Kidney (tissue), 14 donors: ENCODE data around the gene LRRC52. TPM values are rescaled to one million over a fixed set of nuclear protein-coding genes. Genes with fewer than 3 reads are reported as not detected.
"Not testable (repeated sequence)": the region's sequence is repeated elsewhere in the genome, so short reads cannot be mapped to it uniquely, and the experiment has no call there.

Experiments
- DNase-seq, 5 donors: peaks; one replicate each; pipeline ENCODE4 v3.0.0-alpha.2; 2013 to 2020
- FAIRE-seq: peaks from 2 replicates; lab custom pipeline; 2012; peaks lifted over from hg19 to GRCh38; lab: Jason Lieb, UNC
- H3K27ac ChIP-seq, 2 donors: one replicate each; pipeline ENCODE4 v1.7.0; 2013; ENCODE audit warnings: low read depth in 2 of 2, low read length in 2 of 2, inconsistent platforms in 1 of 2
- H3K27me3 ChIP-seq: one replicate; pipeline ENCODE4 v1.7.1; 2013; ENCODE audit warnings: low read length, inconsistent platforms; ENCODE audit not compliant: control insufficient read depth, insufficient read depth
- H3K36me3 ChIP-seq, 3 donors: one replicate each; pipeline versions ENCODE4 v1.7.0 to v1.7.1; 2013; ENCODE audit warnings: low read length in 3 of 3, control low read depth in 1 of 3, inconsistent platforms in 1 of 3; ENCODE audit not compliant: insufficient read depth in 3 of 3, control insufficient read depth in 2 of 3
- H3K4me1 ChIP-seq, 3 donors: one replicate each; pipeline versions ENCODE4 v1.7.0 to v1.7.1; 2013; ENCODE audit warnings: low read length in 3 of 3, inconsistent platforms in 1 of 3, low read depth in 1 of 3; ENCODE audit not compliant: control insufficient read depth in 2 of 3, insufficient read depth in 2 of 3
- H3K4me3 ChIP-seq, 3 donors: one replicate each; pipeline versions ENCODE4 v1.7.0 to v1.8.1; 2013; ENCODE audit warnings: low read length in 3 of 3, control low read depth in 1 of 3, inconsistent platforms in 1 of 3
- H3K9ac ChIP-seq, 3 donors: one replicate each; pipeline versions ENCODE4 v1.7.0 to v1.7.1; 2013; ENCODE audit warnings: low read length in 3 of 3, control low read depth in 1 of 3, inconsistent platforms in 1 of 3
- H3K9me3 ChIP-seq, 3 donors: one replicate each; pipeline versions ENCODE4 v1.7.0 to v1.7.1; 2013; ENCODE audit warnings: low read length in 3 of 3, control low read depth in 1 of 3, inconsistent platforms in 1 of 3; ENCODE audit not compliant: control insufficient read depth in 2 of 3, insufficient read depth in 1 of 3
- CTCF ChIP-seq: IDR thresholded peaks from 3 replicates; pipeline ENCODE4 v1.5.1; 2012; ENCODE audit warnings: mild to moderate bottlenecking, moderate library complexity, borderline replicate concordance; ENCODE audit not compliant: insufficient read depth; ENCODE audit errors: extremely low read depth
- intact Hi-C: fragments of 100-400 bp; cut with DNase I; formaldehyde crosslinking; loops from one replicate; pipeline ENCODE4 v1.11.1; 2022
- polyA plus RNA-seq: library from polyadenylated mRNA; stranded (reverse); fragments of 350-450 nt; fragmentation: Illumina TruSeq; extraction: RNeasy Lipid Tissue Mini Kit (QIAGEN cat#74804); gene quantifications from one replicate; pipeline ENCODE4 v1.2.3, GENCODE V29; 2014; ENCODE audit warnings: low read depth, low replicate concordance; ENCODE audit not compliant: insufficient read depth
- total RNA-seq: library from RNA; stranded (reverse); fragmentation: NEBNext Ultra II Directional; extraction: Animal tissue kit (Norgen Biotek cat#: 25700); gene quantifications from one replicate; pipeline ENCODE4 v1.2.1, GENCODE V29; 2021
- donor health status: control.
- donor health status: control.
- donor health status: control.
- donor health status: control.
- donor health status: control.
- donor health status: DM: yes; HTN: yes; CAD: no.
- donor health status: Normal renal cell carcinoma (clear cell type).

Gene LRRC52
- total and polyA plus RNA-seq, 2 donors from 2014 or later: 0.58 TPM; not detected in 1

GRCh38 chr1:165600793-165601192, 57.0 kb downstream of the LRRC52 start:
- Histone ChIP-seq H3K4me1 (peaks cover 3 to 7% (median 5%) of the 10 kb centered on the region in 3 donors), H3K9me3 (no peaks in the 10 kb centered on the region), H3K9ac (no peak overlapping the region), H3K4me3 (no peak overlapping the region), H3K27ac (no peak overlapping the region), H3K27me3 (no peaks in the 10 kb centered on the region), H3K36me3 (no peaks in the 10 kb centered on the region)
- no peak for FAIRE-seq
- intact Hi-C loops: loop anchor here (5.0 kb wide), 1 partner anchor 312 kb away; no protein-coding TSS in a partner anchor
- DNase-seq: no peak
- no peak for TF ChIP-seq CTCF

GRCh38 chr1:165603810-165604209, 60.0 kb downstream of the LRRC52 start:
- Histone ChIP-seq H3K27ac (no peak overlapping the region), H3K36me3 (no peaks in the 10 kb centered on the region), H3K4me1 (peaks cover 0 to 2% (median under 1%) of the 10 kb centered on the region in 3 donors), H3K9me3 (no peaks in the 10 kb centered on the region), H3K4me3 (no peak overlapping the region), H3K9ac (no peak overlapping the region), H3K27me3 (no peaks in the 10 kb centered on the region)
- FAIRE-seq (no peak), DNase-seq (no peak)
- TF ChIP-seq CTCF: no peak
- intact Hi-C loops: loop anchor here (5.0 kb wide), 1 partner anchor 308 kb away; no protein-coding TSS in a partner anchor

GRCh38 chr1:165605246-165605645, 61.4 kb downstream of the LRRC52 start:
- intact Hi-C loops: no loop called here
- H3K27ac ChIP-seq: no peak overlapping the region
- DNase-seq (no peak), FAIRE-seq (no peak)
- no peaks in the 10 kb centered on the region for H3K36me3 ChIP-seq
- H3K4me1 ChIP-seq: peaks cover 0 to 2% (median 0%) of the 10 kb centered on the region in 3 donors
- no peak for TF ChIP-seq CTCF
- H3K4me3 ChIP-seq: no peak overlapping the region
- H3K27me3 ChIP-seq: no peaks in the 10 kb centered on the region
- no peak overlapping the region for H3K9ac ChIP-seq
- H3K9me3 ChIP-seq: no peaks in the 10 kb centered on the region

GRCh38 chr1:165606676-165607075, 62.9 kb downstream of the LRRC52 start:
- intact Hi-C loops, H3K4me1 ChIP-seq, FAIRE-seq: not testable (repeated sequence)

More at GRCh38 chr1:165606676-165607075, 62.9 kb downstream of the LRRC52 start:
- peak in 2 of 5 donors; percentile 12 to 18 for DNase-seq
- H3K4me3 ChIP-seq, H3K27me3 ChIP-seq, H3K9me3 ChIP-seq, H3K36me3 ChIP-seq, H3K9ac ChIP-seq, H3K27ac ChIP-seq: not testable (repeated sequence)
